ENCODE measurements around the gene ALS2. TPM values are rescaled to one million over a fixed set of nuclear protein-coding genes. Genes with fewer than 3 reads are reported as not detected.

Gene ALS2
- total RNA-seq (10 to 100 TPM; 17.0 to 19.2 TPM), polyA plus RNA-seq (ENCODE audit: insufficient read depth, low read depth, low replicate concordance) (14.0 TPM)
- long read RNA-seq, donor 1, partial matches to known transcripts: 5 of 8 reads
- long read RNA-seq, donor 1, other reads (novel, unspliced or antisense): 0 of 8 reads
- long read RNA-seq, donor 2: 0 reads

GRCh38 chr2:201780674-201781493 lies at the start of gene ALS2:
Gene ALS2 (minus strand): TSS chr2:201780933. CDS start chr2:201768885, 12,048 bp downstream.
- intact Hi-C loops (cut with DNase I; ENCODE audit: low total_unique reads): no loop called here
- peak; percentile 99 for DNase-seq
- Histone ChIP-seq H3K4me3 (peak within 1 kb of the TSS; percentile 81 to 95), H3K27me3 (no peaks in the 10 kb centered on the region), H3K27ac (peak within 1 kb of the TSS; percentile 77 to 86), H3K9me3 (no peaks in the 10 kb centered on the region), H3K4me1 (peaks cover 10% of the 10 kb centered on the region), H3K36me3 (ENCODE audit: low read depth, missing control alignments) (no peaks in the 10 kb centered on the region)
- 0 to 1% methylated on average over 35 to 48 of the region's 60 CpGs for WGBS, 2 donors
- TF ChIP-seq CTCF (IDR thresholded peaks at IDR 0.05) (no peak), POLR2A (IDR thresholded peaks at IDR 0.05) (no peak)

- H3K27me3 ChIP-seq: no peaks in the 10 kb centered on the region
Measured at GRCh38 chr2:201828220-201828619, 47.5 kb upstream of the ALS2 start.

GRCh38 chr2:201827621-201828020 lies 46.9 kb upstream of the ALS2 start:
- no peak overlapping the region for H3K4me3 ChIP-seq
- no peaks in the 10 kb centered on the region for H3K27me3 ChIP-seq
- TF ChIP-seq POLR2A (IDR thresholded peaks at IDR 0.05) (no peak), CTCF (IDR thresholded peaks at IDR 0.05) (no peak)
- H3K9me3 ChIP-seq: no peaks in the 10 kb centered on the region
- H3K4me1 ChIP-seq: no peaks in the 10 kb centered on the region
- DNase-seq: no peak
- no peak overlapping the region for H3K27ac ChIP-seq
- no peaks in the 10 kb centered on the region for H3K36me3 ChIP-seq (ENCODE audit: low read depth, missing control alignments)
- WGBS, 2 donors: 89 to 91% methylated on average over 3 of the region's 3 CpGs
- intact Hi-C loops (cut with DNase I; ENCODE audit: low total_unique reads): no loop called here

More at GRCh38 chr2:201828220-201828619, 47.5 kb upstream of the ALS2 start:
- DNase-seq: no peak
- no peak overlapping the region for H3K4me3 ChIP-seq
- intact Hi-C loops (cut with DNase I; ENCODE audit: low total_unique reads): no loop called here
- H3K4me1 ChIP-seq: no peaks in the 10 kb centered on the region
- no peak overlapping the region for H3K27ac ChIP-seq
- H3K9me3 ChIP-seq: no peaks in the 10 kb centered on the region
- no peaks in the 10 kb centered on the region for H3K36me3 ChIP-seq (ENCODE audit: low read depth, missing control alignments)
- TF ChIP-seq POLR2A (IDR thresholded peaks at IDR 0.05): no peak
- no peak for TF ChIP-seq CTCF (IDR thresholded peaks at IDR 0.05)
- WGBS, 2 donors: 91 to 95% methylated on average over 2 of the region's 2 CpGs

- Histone ChIP-seq H3K4me3 (no peak overlapping the region), H3K9me3 (no peaks in the 10 kb centered on the region), H3K36me3 (ENCODE audit: low read depth, missing control alignments) (no peaks in the 10 kb centered on the region), H3K27ac (no peak overlapping the region), H3K4me1 (no peaks in the 10 kb centered on the region), H3K27me3 (no peaks in the 10 kb centered on the region)
- no peak for DNase-seq
- intact Hi-C loops (cut with DNase I; ENCODE audit: low total_unique reads): no loop called here
- WGBS, 2 donors: 89 to 93% methylated on average over 1 of the region's 1 CpG
- TF ChIP-seq CTCF (IDR thresholded peaks at IDR 0.05): no peak
Measured at GRCh38 chr2:201824212-201824611, 43.5 kb upstream of the ALS2 start.

All from testis (tissue), 5 donors.